Suprapubic skin (tissue), 4 donors: Measurements from ENCODE around the gene ATF6. TPM values are rescaled to one million over a fixed set of nuclear protein-coding genes. Genes with fewer than 3 reads are reported as not detected.

Experiments
- DNase-seq, 2 donors: peaks; one replicate each; pipeline ENCODE4 v3.0.0-alpha.2; 2019; ENCODE audit warnings: low spot score in 2 of 2
- H3K27ac ChIP-seq: fragments of 200-600 bp; sonication (generic); one replicate; pipeline ENCODE4 v1.5.1; 2019
- H3K27me3 ChIP-seq: fragments of 200-600 bp; sonication (generic); one replicate; pipeline ENCODE4 v1.5.1; 2019
- H3K36me3 ChIP-seq: fragments of 200-600 bp; sonication (generic); one replicate; pipeline ENCODE4 v1.5.1; 2019
- H3K4me1 ChIP-seq: fragments of 200-600 bp; sonication (generic); one replicate; pipeline ENCODE4 v1.5.1; 2019
- H3K4me3 ChIP-seq: fragments of 200-600 bp; sonication (generic); one replicate; pipeline ENCODE4 v1.5.1; 2019; ENCODE audit warnings: mild to moderate bottlenecking
- H3K9me3 ChIP-seq: fragments of 200-600 bp; sonication (generic); one replicate; pipeline ENCODE4 v1.5.1; 2019
- CTCF ChIP-seq, 2 donors: fragments of 200-600 bp in 1 of 2; fragments of 450-650 bp in 1 of 2; sonication (generic) in 1 of 2; IDR thresholded peaks; one replicate each; pipeline ENCODE4 v1.5.1; 2016 to 2019; ENCODE audit warnings: antibody characterized with exemption in 2 of 2, mild to moderate bottlenecking in 1 of 2, moderate library complexity in 1 of 2
- EP300 ChIP-seq: sonication (generic); formaldehyde crosslinking; IDR thresholded peaks from one replicate; pipeline ENCODE4 v1.6.1; 2017; ENCODE audit warnings: antibody characterized with exemption
- POLR2A ChIP-seq, 2 donors: fragments of 450-650 bp; IDR thresholded peaks; one replicate each; pipeline ENCODE4 v1.6.1; 2017; ENCODE audit warnings: antibody characterized with exemption in 2 of 2, mild to moderate bottlenecking in 2 of 2, moderate library complexity in 2 of 2
- POLR2AphosphoS5 ChIP-seq, 3 donors: sonication (generic); formaldehyde crosslinking; IDR thresholded peaks; one replicate each; pipeline ENCODE4 v1.6.1; 2017; ENCODE audit warnings: antibody characterized with exemption in 3 of 3
- WGBS: methylation state at CpG from one replicate; pipeline ENCODE4 v1.1.5; 2018; 5-methylcytosine and 5-hydroxymethylcytosine counted together
- total RNA-seq, 4 donors: library from RNA; depleted of rRNA; stranded (reverse); fragments of >200 nt; gene quantifications; one replicate each; pipeline ENCODE4 v1.1.0, GENCODE V29; 2016

Gene ATF6
- total RNA-seq = 10 to 100 TPM; 28.0 to 32.4 (median 29.7) TPM

DNA sequence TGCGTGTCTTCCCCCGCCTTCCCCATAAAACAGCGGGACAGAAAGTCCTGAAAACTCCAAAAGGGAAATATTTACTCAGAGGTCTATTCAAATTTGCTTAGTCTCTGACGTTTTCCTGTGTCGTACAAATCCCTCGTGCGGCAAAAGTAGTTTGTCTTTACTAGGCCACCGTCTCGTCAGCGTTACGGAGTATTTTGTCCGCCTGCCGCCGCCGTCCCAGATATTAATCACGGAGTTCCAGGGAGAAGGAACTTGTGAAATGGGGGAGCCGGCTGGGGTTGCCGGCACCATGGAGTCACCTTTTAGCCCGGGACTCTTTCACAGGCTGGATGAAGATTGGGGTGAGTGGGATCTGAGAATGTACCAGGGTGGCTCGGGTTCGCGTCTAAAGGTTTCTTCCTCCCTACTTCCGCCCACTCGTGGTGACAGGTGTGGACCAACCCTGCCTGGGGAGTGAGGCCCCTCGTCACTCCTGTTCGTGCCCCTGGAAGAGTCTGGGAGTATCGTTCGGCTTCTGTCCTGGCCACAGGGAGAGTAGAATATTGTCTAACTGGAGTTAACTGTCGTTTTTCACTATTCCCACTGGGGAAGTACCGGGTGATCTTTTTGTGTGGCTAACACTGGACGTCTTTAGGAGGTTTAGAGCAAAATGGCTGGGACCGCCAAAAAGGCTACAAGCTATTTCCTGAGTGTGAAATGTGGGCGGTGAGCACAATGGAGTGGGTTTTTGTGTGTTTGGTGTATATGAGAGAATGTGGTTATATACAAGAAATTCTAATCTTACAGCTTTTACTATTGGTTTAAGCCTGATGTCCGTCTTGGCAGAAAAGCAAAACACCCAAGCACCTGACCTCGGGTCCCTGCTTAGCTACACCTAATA lies at the start of gene ATF6:
Gene ATF6, plus strand, starts transcription at position 219 of the 880 bp plus-strand sequence. Its CDS starts 41 bp downstream, at position 260.
- H3K27ac ChIP-seq = peak within 1 kb of the TSS; percentile 93
- TF ChIP-seq POLR2AphosphoS5 (IDR thresholded peaks at IDR 0.05) (peak; percentile 59 to 100 (median 74)), EP300 (peak; percentile 34), POLR2A (IDR thresholded peaks at IDR 0.05) (peak in 1 of 2 donors; percentile 55), CTCF (IDR thresholded peaks at IDR 0.05) (no peak)
- no peaks in the 10 kb centered on the region for H3K9me3 ChIP-seq
- peak within 1 kb of the TSS; percentile 94 for H3K4me3 ChIP-seq
- no peaks in the 10 kb centered on the region for H3K36me3 ChIP-seq
- DNase-seq = peak; percentile 94 to 96
- WGBS = 0% methylated on average over 34 of the region's 35 CpGs
- H3K27me3 ChIP-seq = no peaks in the 10 kb centered on the region
- H3K4me1 ChIP-seq = peaks cover 32% of the 10 kb centered on the region

DNA sequence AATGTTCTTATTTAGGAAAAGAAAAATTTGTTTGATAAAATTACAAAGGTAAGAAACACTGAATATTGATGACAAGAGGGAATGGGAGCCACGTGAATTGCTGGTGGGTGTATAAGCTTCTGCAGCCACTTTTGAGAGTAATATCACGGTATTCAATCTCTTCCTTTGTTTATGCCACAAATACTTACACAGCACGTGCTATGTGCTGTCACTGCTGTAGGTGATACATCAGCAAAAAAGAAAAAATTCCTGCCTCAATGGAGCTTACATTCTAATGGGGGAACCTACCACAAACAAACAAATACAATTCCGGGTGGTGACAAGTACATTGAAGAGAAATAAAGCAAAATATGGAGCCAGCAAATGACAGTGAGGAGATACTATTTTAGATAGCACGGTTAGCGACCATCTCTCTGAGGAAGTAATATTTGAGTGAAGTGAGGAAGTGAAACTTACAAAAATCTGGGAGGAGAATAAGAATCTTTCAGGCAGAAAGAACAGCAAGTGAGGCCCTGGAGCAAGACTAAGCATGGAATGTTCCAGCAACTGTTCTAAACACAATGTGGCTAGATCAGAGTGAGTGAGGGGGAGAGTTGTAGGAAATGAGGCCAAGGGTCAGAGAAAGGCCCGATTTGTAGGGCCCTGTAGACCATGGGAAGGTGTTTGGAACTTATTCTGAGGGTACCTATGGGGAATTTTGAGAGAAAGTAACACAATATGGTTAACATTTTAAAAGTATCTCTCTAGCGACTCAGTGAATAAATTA lies 47.4 kb upstream of the ATF6 start:
- no peak overlapping the region for H3K27ac ChIP-seq
- H3K36me3 ChIP-seq = no peaks in the 10 kb centered on the region
- no peak overlapping the region for H3K4me3 ChIP-seq
- H3K4me1 ChIP-seq = no peaks in the 10 kb centered on the region
- TF ChIP-seq CTCF (IDR thresholded peaks at IDR 0.05) (no peak), EP300 (no peak)
- no peak for DNase-seq
- WGBS = 66% methylated on average over 8 of the region's 8 CpGs
- no peaks in the 10 kb centered on the region for H3K9me3 ChIP-seq
- peaks cover 10% of the 10 kb centered on the region for H3K27me3 ChIP-seq

DNA sequence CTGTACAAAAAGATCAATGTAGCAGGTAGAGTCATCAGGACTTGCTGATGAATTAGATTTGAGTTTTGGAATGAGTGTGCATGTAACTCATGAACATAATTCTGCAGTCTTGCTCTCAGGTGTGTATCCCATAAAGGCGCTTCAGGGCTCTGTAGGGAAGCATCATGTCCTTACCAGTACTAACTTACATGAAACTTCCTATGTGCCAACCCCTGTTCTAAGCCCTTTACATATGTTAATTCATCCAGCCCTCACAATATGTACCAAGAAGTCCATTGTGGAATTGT lies 46.9 kb upstream of the ATF6 start:
- Histone ChIP-seq H3K36me3 (no peaks in the 10 kb centered on the region), H3K4me3 (no peak overlapping the region), H3K27ac (no peak overlapping the region), H3K27me3 (peaks cover 10% of the 10 kb centered on the region), H3K4me1 (no peaks in the 10 kb centered on the region), H3K9me3 (no peaks in the 10 kb centered on the region)
- WGBS = 96% methylated on average over 1 of the region's 1 CpG
- DNase-seq = no peak
- TF ChIP-seq CTCF (IDR thresholded peaks at IDR 0.05) (no peak), POLR2A (IDR thresholded peaks at IDR 0.05) (no peak)

- Histone ChIP-seq H3K27ac (no peak overlapping the region), H3K9me3 (no peaks in the 10 kb centered on the region), H3K36me3 (no peaks in the 10 kb centered on the region), H3K4me1 (peaks cover 2% of the 10 kb centered on the region), H3K4me3 (no peak overlapping the region), H3K27me3 (peaks cover 9% of the 10 kb centered on the region)
- DNase-seq = no peak
- TF ChIP-seq EP300 (no peak), POLR2AphosphoS5 (IDR thresholded peaks at IDR 0.05) (no peak), POLR2A (IDR thresholded peaks at IDR 0.05) (no peak), CTCF (IDR thresholded peaks at IDR 0.05) (no peak)
- 74% methylated on average over 1 of the region's 1 CpG for WGBS
Measured at GRCh38 chr1:161720422-161720821, 45.7 kb upstream of the ATF6 start.

GRCh38 chr1:161720956-161721737 lies 45.0 kb upstream of the ATF6 start, which contains the start of gene FCRLB:
TSS of gene FCRLB (plus strand) at chr1:161721544. CDS start at chr1:161722673, 1,129 bp downstream.
- WGBS = 64% methylated on average over 3 of the region's 4 CpGs
- DNase-seq = no peak
- Histone ChIP-seq H3K27me3 (peaks cover 2% of the 10 kb centered on the region), H3K4me3 (no peak within 1 kb of the TSS), H3K9me3 (no peaks in the 10 kb centered on the region), H3K36me3 (no peaks in the 10 kb centered on the region), H3K4me1 (peaks cover 9% of the 10 kb centered on the region), H3K27ac (no peak within 1 kb of the TSS)
- no peak for TF ChIP-seq EP300
- TF ChIP-seq POLR2AphosphoS5 (IDR thresholded peaks at IDR 0.05) = no peak
- TF ChIP-seq CTCF (IDR thresholded peaks at IDR 0.05) = no peak
- no peak for TF ChIP-seq POLR2A (IDR thresholded peaks at IDR 0.05)
